K562 (cell line): ENCODE data around the gene RGS19. TPM values are rescaled to one million over a fixed set of nuclear protein-coding genes. Genes with fewer than 3 reads are reported as not detected.

Experiments
- ATF1 ChIP-seq, 2 experiments: fragments of 450-650 bp in 1 of 2; IDR thresholded peaks; 2 replicates each; pipeline ENCODE4 v1.6.1; 2016; ENCODE audit warnings: missing compliant biosample characterization in 1 of 2, missing genetic modification characterization in 1 of 2
- CXXC5 ChIP-seq: fragments of 250-450 bp; sonication (Bioruptor Pico); IDR thresholded peaks from 2 replicates; pipeline ENCODE4 v1.8.0; 2022; ENCODE audit warnings: inconsistent platforms, mild to moderate bottlenecking, moderate library complexity
- DMBX1 ChIP-seq: fragments of 250-450 bp; sonication (Bioruptor Pico); IDR thresholded peaks from 2 replicates; pipeline ENCODE4 v1.8.0; 2022; ENCODE audit warnings: inconsistent platforms, mild to moderate bottlenecking, moderate library complexity, borderline replicate concordance
- E2F3 ChIP-seq: fragments of 250-450 bp; sonication (Bioruptor Pico); IDR thresholded peaks from 2 replicates; pipeline ENCODE4 v1.4.0; 2020; ENCODE audit warnings: mild to moderate bottlenecking
- FUS ChIP-seq: fragments of 200-400 bp; formaldehyde crosslinking; optimal IDR thresholded peaks from 2 replicates; pipeline ENCODE3; 2017; ENCODE audit warnings: low read depth, low read length
- HMG20B ChIP-seq: fragments of 250-450 bp; sonication (Bioruptor Pico); IDR thresholded peaks from 2 replicates; pipeline ENCODE4 v1.5.0; 2021; ENCODE audit warnings: mild to moderate bottlenecking
- JUNB ChIP-seq: fragments of 450-650 bp; formaldehyde crosslinking; conservative IDR thresholded peaks from 2 replicates; pipeline ENCODE4 v1.4.0; 2020; ENCODE audit warnings: mild to moderate bottlenecking
- KLF6 ChIP-seq: fragments of 250-450 bp; sonication (Bioruptor Pico); IDR thresholded peaks from 2 replicates; pipeline ENCODE4 v1.4.0; 2020; ENCODE audit warnings: mild to moderate bottlenecking, moderate library complexity, borderline replicate concordance
- POLR2A ChIP-seq: fragments of 450-650 bp; conservative IDR thresholded peaks from 2 replicates; pipeline ENCODE4 v1.6.1; 2016
- PRMT5 ChIP-seq: sonication (generic); formaldehyde crosslinking; IDR thresholded peaks from 2 replicates; pipeline ENCODE4 v1.5.0; 2020; ENCODE audit warnings: missing genetic modification reagents
- PRPF4 ChIP-seq: fragments of 200-400 bp; formaldehyde crosslinking; IDR thresholded peaks from one replicate; pipeline ENCODE4 v1.6.1; 2017; ENCODE audit warnings: low read length, low read depth, mild to moderate bottlenecking; ENCODE audit not compliant: insufficient read depth, poor library complexity, severe bottlenecking
- TEAD1 ChIP-seq, 2 experiments: fragments of 450-650 bp in 1 of 2; sonication (generic) in 1 of 2; formaldehyde crosslinking; IDR thresholded peaks; 2 replicates each; pipeline versions ENCODE4 v1.4.0 to v1.8.0; 2020 to 2022; ENCODE audit warnings: mild to moderate bottlenecking in 2 of 2, missing genetic modification reagents in 1 of 2
- TFAM ChIP-seq: fragments of 250-450 bp; sonication (Bioruptor Pico); conservative IDR thresholded peaks from 2 replicates; pipeline ENCODE4 v1.5.0; 2021; ENCODE audit warnings: mild to moderate bottlenecking, moderate library complexity
- TRIM24 ChIP-seq, 2 experiments: fragments of 450-650 bp; IDR thresholded peaks; 2 replicates each; pipeline ENCODE4 v1.6.1; 2016
- U2AF1 ChIP-seq: fragments of 200-400 bp; formaldehyde crosslinking; optimal IDR thresholded peaks from 2 replicates; pipeline ENCODE3; 2017; ENCODE audit warnings: mild to moderate bottlenecking, low read depth, low read length, moderate library complexity
- XRCC4 ChIP-seq: IDR thresholded peaks from one replicate; pipeline ENCODE4 v1.6.1; 2011; ENCODE audit not compliant: insufficient read depth, insufficient read length; ENCODE audit errors: extremely low read depth
- ZFP1 ChIP-seq: fragments of 450-650 bp; formaldehyde crosslinking; IDR thresholded peaks from 2 replicates; pipeline ENCODE4 v1.4.0; 2020; ENCODE audit warnings: mild to moderate bottlenecking, mixed read lengths
- ZNF224 ChIP-seq: sonication (generic); formaldehyde crosslinking; IDR thresholded peaks from 2 replicates; pipeline ENCODE4 v1.8.0; 2022; ENCODE audit warnings: mild to moderate bottlenecking, missing genetic modification reagents
- polyA plus RNA-seq, 8 experiments: library from polyadenylated mRNA; depleted of rRNA in 4 of 8; stranded (reverse) in 5 of 8; unstranded in 3 of 8; fragments of >200 nt; fragmentation: Nextera tagmentation in 2 of 8; fragmentation: Illumina TruSeq in 1 of 8; extraction: Ambion mirVana in 2 of 8; extraction: Trizol in 1 of 8; gene quantifications; 2 replicates each; pipeline versions ENCODE4 v1.2.1 to v1.2.3, GENCODE V29; 2011 to 2014; ENCODE audit warnings: inconsistent platforms in 1 of 8, missing spikeins in 1 of 8
- total RNA-seq, 7 experiments: library from RNA; depleted of rRNA in 6 of 7; stranded (reverse); fragments of >200 nt in 6 of 7; fragmentation: Illumina TruSeq in 2 of 7; extraction: Trizol in 2 of 7; gene quantifications; 2 replicates each; pipeline versions ENCODE4 v1.2.1 to v1.2.3, GENCODE V29; 2011 to 2021; ENCODE audit warnings: low replicate concordance in 1 of 7
- TF ChIP-seq, protein P1 (sequence below): fragments of 450-650 bp; IDR thresholded peaks from 2 replicates; pipeline ENCODE4 v1.6.1; 2016; ENCODE audit warnings: missing biosample characterization, missing genetic modification characterization
- TF ChIP-seq, protein P2 (sequence below): fragments of 450-650 bp; IDR thresholded peaks from 2 replicates; pipeline ENCODE4 v1.6.1; 2016; ENCODE audit warnings: mild to moderate bottlenecking
- TF ChIP-seq, protein P3 (sequence below), 3 experiments: IDR thresholded peaks in 2 of 3; conservative IDR thresholded peaks in 1 of 3; 2 replicates each; pipeline ENCODE4 v1.5.1; 2011 to 2012; ENCODE audit warnings: low read length in 3 of 3, mild to moderate bottlenecking in 3 of 3, control low read depth in 2 of 3, improper control_type of control experiment in 1 of 3, inconsistent platforms in 1 of 3, low read depth in 1 of 3, mixed read lengths in 1 of 3, moderate library complexity in 1 of 3; ENCODE audit not compliant: insufficient read depth in 2 of 3
- TF ChIP-seq, protein P4 (sequence below): fragments of 250-450 bp; sonication (Bioruptor Pico); IDR thresholded peaks from 2 replicates; pipeline ENCODE4 v1.4.0; 2020; ENCODE audit warnings: borderline replicate concordance

RGS19 gene
- total and polyA plus RNA-seq, 9 of the 15 experiments (the other 6 are each of a cell fraction or from before 2014, with no cell fraction given): 0.41 to 23.7 (median 14.6) TPM

DNA sequence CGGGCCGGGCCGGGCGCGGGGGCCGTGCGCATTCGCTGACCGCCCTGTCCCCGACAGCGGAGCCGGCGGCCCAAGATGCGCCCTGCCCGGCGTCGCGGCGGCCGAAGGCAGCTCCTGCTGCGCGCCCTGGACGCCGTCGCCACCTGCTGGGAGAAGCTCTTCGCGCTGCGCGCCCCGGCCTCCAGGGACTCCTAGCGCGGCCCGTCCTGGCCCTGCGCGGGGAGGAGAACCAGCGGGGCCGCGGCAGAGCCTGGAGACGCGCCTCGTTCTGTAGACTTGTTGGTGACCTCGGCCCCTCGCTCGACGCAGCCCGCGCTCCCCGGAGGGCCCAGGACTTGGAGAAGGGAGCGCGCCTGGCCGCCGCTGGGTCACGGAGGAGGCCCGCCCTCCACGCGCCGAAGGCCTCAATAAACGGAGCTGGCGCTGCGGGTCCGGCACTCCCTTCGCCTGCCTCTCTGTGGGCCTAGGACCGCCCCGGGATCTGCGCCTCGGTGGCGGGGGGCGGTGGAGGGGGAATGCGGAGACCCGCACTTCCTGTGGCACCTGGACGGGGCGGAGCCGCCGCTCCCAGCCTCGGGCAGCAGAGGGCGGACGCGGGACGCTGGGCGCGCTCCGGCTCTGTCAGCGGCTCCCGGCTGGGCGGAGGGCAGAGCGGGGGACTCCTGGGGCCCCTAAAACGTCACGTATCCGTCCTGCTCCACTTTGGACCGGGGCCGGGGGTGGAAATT lies 40.6 kb downstream of the RGS19 start (continued):
- TF ChIP-seq, protein P1, sequence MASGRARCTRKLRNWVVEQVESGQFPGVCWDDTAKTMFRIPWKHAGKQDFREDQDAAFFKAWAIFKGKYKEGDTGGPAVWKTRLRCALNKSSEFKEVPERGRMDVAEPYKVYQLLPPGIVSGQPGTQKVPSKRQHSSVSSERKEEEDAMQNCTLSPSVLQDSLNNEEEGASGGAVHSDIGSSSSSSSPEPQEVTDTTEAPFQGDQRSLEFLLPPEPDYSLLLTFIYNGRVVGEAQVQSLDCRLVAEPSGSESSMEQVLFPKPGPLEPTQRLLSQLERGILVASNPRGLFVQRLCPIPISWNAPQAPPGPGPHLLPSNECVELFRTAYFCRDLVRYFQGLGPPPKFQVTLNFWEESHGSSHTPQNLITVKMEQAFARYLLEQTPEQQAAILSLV (tag): no peak
- TF ChIP-seq DMBX1 (CRISPR knock-in tag) (no peak), PRPF4 (no peak), CXXC5 (CRISPR knock-in tag) (peak; percentile 77), TFAM (CRISPR knock-in tag) (no peak), KLF6 (CRISPR knock-in tag) (no peak), ZNF224 (CRISPR knock-in tag) (0 out of 2 replicates have a peak, but pooled peaks have one; percentile 54), HMG20B (no peak), JUNB (no peak), TRIM24 (IDR thresholded peaks at IDR 0.05) (no peak), POLR2A (peak; percentile 37; the same call in 1 of the 2 replicates), E2F3 (CRISPR knock-in tag) (0 out of 2 replicates have a peak, but pooled peaks have one; percentile 59), FUS (peak; percentile 92), U2AF1 (peak; percentile 79), PRMT5 (CRISPR knock-in tag) (peak; percentile 67; the same call in 1 of the 2 replicates), TEAD1 (CRISPR knock-in tag; IDR thresholded peaks at IDR 0.05) (peak in 1 of 2 experiments; percentile 88; a peak in 2 of 4 replicates), ZFP1 (no peak), XRCC4 (no peak), ATF1 (CRISPR knock-in tag; IDR thresholded peaks at IDR 0.05) (no peak), ATF1 (tag; IDR thresholded peaks at IDR 0.05) (no peak)
- TF ChIP-seq, protein P2, sequence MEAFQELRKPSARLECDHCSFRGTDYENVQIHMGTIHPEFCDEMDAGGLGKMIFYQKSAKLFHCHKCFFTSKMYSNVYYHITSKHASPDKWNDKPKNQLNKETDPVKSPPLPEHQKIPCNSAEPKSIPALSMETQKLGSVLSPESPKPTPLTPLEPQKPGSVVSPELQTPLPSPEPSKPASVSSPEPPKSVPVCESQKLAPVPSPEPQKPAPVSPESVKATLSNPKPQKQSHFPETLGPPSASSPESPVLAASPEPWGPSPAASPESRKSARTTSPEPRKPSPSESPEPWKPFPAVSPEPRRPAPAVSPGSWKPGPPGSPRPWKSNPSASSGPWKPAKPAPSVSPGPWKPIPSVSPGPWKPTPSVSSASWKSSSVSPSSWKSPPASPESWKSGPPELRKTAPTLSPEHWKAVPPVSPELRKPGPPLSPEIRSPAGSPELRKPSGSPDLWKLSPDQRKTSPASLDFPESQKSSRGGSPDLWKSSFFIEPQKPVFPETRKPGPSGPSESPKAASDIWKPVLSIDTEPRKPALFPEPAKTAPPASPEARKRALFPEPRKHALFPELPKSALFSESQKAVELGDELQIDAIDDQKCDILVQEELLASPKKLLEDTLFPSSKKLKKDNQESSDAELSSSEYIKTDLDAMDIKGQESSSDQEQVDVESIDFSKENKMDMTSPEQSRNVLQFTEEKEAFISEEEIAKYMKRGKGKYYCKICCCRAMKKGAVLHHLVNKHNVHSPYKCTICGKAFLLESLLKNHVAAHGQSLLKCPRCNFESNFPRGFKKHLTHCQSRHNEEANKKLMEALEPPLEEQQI: no peak
- TF ChIP-seq, protein P3, sequence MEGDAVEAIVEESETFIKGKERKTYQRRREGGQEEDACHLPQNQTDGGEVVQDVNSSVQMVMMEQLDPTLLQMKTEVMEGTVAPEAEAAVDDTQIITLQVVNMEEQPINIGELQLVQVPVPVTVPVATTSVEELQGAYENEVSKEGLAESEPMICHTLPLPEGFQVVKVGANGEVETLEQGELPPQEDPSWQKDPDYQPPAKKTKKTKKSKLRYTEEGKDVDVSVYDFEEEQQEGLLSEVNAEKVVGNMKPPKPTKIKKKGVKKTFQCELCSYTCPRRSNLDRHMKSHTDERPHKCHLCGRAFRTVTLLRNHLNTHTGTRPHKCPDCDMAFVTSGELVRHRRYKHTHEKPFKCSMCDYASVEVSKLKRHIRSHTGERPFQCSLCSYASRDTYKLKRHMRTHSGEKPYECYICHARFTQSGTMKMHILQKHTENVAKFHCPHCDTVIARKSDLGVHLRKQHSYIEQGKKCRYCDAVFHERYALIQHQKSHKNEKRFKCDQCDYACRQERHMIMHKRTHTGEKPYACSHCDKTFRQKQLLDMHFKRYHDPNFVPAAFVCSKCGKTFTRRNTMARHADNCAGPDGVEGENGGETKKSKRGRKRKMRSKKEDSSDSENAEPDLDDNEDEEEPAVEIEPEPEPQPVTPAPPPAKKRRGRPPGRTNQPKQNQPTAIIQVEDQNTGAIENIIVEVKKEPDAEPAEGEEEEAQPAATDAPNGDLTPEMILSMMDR (IDR thresholded peaks at IDR 0.05 in 2 of 3, conservative IDR thresholded peaks at IDR 0.05 in 1 of 3; ENCODE audit: insufficient read depth in 2 of 3, low read depth in 1 of 3, low read length in 3 of 3): peak; percentile 63 to 97 (median 86)
- TF ChIP-seq, protein P4, sequence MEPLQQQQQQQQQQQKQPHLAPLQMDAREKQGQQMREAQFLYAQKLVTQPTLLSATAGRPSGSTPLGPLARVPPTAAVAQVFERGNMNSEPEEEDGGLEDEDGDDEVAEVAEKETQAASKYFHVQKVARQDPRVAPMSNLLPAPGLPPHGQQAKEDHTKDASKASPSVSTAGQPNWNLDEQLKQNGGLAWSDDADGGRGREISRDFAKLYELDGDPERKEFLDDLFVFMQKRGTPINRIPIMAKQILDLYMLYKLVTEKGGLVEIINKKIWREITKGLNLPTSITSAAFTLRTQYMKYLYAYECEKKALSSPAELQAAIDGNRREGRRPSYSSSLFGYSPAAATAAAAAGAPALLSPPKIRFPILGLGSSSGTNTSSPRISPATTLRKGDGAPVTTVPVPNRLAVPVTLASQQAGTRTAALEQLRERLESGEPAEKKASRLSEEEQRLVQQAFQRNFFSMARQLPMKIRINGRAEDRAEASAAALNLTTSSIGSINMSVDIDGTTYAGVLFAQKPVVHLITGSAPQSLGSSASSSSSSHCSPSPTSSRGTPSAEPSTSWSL (CRISPR knock-in tag): no peak
